COLO668 (cell line): ENCODE results near the gene OR10V1.
A peak's percentile ranks its signal among the peaks of the same experiment; 100 is the strongest.

Experiments
- DNase-seq: peaks from one replicate; lab custom pipeline; 2025; ENCODE audit not compliant: unreplicated experiment; lab: John Stamatoyannopoulos, UW

The OR10V1 gene, protein sequence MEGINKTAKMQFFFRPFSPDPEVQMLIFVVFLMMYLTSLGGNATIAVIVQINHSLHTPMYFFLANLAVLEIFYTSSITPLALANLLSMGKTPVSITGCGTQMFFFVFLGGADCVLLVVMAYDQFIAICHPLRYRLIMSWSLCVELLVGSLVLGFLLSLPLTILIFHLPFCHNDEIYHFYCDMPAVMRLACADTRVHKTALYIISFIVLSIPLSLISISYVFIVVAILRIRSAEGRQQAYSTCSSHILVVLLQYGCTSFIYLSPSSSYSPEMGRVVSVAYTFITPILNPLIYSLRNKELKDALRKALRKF

DNA sequence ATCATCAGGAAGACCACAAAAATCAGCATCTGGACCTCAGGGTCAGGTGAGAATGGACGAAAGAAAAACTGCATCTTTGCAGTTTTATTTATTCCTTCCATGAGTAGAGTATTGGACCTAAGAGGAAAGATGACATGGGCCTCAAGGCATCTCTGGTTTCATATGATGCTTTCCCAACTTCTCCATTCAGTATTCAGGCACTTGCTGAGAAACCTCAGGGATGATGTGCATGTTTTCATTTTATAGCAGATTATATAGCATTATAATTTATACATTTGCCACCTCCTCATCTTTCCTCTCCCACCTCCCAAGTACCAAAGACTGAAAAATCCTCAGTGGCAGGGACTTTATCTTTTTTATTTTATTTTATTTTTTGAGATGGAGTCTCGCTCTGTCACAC lies at the start of gene OR10V1:
Gene OR10V1, minus strand, starts transcription at position 101 of the 400 bp plus-strand sequence. Its CDS starts 0 bp downstream, at position 101.
- no peak for DNase-seq

DNA sequence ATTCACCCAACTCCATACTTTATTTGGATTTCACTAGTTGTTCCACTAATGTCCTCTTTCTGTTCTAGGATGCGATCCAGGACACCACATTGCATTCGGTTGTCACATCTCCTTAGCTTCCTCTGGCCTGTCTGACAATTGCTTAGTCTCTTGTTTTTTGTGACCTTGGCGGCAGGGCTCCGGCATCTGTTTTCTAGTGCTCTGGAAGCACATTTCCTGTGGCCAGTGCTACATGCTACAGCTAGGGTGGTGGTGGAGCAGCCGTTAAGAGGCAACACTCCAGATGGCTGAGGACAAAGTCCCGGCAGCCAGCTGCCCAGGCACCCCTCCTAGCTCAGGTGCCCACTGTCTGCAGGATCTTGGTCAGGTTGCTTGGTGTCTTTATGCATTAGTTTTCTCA lies 48.3 kb upstream of the OR10V1 start:
- peak; percentile 3 for DNase-seq

DNA sequence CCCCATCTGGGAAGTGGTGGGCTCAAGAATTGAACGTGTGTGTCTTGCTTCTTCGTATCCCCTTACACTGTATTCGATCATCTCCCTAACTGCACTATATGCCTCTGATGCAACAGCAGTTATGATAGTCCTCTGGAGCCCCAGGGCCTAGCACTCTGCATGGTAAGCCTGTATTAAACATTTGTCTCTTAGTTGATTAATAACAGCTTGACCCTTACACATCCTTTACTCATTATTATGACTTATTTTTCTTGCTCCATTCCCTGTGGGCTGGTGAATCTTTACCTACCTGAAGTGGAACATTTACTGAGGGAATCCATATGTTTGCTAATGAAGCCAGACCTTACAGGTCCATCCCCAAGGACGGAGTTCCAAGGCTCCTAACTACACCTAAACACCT lies 47.1 kb upstream of the OR10V1 start:
- no peak for DNase-seq

DNA sequence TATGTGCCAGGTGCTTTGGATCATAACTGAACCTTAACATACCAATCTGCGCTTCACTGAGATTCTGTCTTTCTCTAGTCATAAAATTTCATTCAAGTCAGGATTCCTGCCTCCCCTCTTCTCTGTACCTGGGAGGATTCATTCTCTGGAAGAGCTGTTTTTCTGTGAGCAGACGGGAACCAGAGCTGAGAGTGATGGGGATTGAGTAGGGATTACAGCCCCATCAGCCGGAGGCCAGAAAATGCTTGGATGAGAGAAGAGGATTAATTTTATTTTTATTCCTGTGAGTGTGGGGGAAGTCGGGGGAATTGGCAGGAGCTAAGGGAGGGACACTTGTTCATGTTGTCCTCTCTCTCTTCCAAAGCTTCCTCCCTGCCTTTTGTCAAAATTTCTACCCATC lies 46.3 kb upstream of the OR10V1 start:
- DNase-seq = no peak

DNA sequence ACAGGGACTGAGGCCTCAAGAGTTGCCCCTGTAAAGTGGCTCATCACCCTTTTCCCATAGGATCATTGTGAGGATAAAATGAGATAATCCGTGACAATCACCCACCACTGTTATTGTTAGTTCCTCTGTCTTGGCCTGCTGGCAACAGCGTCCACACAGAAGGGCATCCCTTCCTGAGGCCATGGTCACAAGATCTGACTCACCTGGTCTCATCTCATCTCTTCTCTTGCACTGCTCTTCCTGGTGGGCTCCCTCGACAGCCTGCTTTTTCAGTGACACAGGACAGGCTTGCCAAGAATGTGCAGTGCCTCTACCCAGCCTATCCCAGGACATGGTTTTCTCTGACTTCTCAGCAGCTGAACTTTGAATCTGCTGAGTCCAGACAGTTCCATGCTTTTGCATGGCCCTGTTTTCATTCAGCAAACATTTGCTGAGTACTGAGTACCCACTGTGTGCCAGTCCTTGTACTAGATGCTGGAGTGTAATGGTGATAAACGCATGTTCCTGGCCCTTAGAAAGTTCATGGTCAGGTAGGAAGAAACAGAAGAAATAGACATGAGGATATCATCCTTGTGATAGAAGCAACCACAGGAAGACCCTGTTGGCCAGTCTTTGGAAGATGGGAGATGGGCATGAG lies 44.9 kb upstream of the OR10V1 start:
- DNase-seq = no peak

DNA sequence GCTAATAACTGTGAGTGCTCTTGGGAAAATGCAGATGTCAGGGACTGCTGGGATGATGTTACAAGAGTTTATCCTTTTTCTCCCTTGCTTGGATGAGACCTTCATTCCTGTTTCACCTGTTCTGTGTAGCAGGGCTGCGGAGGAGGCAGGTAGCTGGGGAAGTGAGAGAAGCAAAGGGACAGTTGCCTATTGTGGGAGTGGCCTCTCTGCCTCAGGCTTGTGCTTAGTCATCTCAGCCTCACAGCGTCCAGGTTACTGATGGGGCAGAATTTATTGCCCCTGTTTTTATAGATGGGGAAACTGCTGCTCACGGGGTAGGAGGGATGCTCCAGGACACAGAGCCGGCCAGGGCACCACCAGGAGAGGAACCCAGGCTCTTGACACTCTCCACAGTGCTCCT lies 43.2 kb upstream of the OR10V1 start:
- peak; percentile 49 for DNase-seq

DNA sequence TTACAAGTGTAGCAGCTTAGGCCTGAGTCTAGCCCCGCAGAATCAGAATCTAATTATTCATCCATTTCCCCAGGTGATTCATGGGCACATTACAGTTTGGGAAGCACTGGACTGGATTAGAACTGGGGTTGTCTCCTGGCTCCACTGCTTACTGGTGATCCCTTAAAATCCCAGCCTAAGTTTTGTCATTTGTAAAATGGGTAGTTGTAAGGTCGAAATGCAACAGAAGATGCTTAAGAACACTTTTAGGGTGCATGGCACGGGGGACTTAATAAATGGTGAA lies 42.9 kb upstream of the OR10V1 start:
- peak; percentile 8 for DNase-seq

DNA sequence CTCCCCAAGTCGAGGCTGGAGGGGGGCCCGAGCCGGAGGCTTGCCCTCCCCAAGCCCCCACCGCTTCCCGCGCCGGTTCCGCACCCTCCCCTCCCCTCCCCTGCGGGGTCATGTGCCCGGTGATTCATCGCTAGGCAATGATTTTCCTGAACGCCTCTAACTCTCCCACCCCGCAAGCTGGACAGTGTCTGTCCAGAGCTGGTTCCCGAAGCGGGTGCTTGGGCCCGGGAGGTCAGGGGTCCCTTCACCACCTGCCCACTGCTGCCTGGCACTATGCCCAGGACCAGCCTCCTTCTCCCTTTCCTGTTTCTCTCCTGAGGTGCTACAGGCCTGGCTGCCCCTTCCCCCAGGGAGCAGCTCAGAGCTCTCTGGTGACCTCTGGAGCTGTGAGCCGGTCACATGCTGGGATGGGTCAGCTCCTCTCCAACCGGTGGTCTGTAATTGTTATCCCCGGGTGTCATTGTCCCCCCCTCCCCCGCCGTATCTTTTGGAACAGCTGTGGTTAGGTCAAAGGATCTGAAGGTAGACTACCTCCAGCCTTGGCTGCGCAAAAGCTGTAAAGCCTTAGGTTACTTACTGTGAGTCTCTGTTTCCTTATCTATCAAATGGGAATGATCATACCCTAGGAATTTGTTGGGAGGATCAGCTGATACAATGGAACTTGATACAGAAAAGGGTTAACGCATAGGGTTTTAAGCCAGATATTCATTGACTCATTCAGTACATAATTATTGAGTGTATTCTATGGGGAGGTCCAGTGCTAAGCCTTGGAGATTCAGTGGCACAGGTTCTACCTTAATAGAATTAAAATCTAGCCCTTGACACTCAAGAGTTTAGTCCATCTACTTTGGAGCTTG lies 42.3 kb upstream of the OR10V1 start:
- DNase-seq = peak; percentile 82

DNA sequence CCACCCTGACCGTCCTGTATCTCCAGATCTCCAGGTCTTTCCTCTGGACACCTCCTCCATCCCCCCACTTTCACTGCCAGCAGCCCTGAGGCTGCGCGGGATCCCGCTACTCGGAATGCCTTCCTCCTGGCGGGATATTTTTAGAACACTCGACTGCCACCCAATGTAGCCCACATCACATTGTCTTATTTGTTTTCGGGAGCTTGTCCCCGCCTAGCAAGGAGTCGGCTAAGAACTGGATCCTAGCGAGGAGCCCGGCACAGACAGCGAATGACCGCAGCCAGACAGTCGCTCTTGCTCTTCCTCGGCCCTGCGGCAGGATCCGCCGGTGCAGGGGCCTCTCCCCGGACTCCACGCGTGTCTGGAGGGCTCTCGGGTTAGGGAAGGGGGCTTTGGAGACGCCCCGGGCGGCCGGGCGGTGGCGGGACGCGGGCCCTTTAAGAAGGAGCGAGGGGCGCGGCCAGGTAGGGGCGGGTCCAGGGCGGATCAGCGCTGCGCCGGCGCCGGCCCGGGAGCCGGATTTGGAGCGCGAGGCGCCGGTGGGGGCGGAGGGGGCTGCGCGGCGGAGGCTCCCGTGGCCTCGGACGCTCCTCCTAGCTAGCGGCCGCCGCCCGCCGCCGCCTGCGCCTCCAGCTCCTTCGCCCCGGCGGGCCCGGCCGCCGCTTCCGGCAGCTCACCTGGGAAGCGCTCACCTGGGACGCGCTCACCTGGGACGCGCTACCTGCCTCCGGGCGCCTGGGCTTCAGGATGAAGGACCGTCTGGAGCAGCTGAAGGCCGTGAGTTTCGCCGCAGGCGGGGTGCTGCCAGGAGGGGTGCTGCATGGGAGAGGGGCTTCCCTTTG lies 41.4 kb upstream of the OR10V1 start, which contains the start of gene STX3:
Gene STX3, plus strand, starts transcription at position 518 of the 842 bp plus-strand sequence. Its CDS starts 230 bp downstream, at position 748.
- DNase-seq = peak; percentile 91

DNA sequence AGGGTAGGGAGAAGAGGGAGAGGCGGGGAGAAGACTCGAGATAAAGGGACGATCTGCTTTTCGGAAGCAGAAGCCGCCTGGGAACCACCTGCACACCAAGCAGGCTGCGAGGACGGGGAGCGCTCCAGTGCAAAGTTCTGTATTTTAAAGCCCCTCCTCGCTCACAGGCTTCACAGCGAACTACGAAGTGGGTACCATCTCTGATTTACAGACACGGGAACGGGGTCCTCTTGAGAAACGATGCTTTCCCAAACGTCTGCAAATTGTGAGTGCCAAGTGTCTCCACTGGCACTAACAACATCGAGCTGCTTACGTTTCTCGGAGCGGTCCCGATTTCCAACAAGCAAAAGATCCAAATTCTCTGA lies 40.8 kb upstream of the OR10V1 start:
- peak; percentile 26 for DNase-seq

DNA sequence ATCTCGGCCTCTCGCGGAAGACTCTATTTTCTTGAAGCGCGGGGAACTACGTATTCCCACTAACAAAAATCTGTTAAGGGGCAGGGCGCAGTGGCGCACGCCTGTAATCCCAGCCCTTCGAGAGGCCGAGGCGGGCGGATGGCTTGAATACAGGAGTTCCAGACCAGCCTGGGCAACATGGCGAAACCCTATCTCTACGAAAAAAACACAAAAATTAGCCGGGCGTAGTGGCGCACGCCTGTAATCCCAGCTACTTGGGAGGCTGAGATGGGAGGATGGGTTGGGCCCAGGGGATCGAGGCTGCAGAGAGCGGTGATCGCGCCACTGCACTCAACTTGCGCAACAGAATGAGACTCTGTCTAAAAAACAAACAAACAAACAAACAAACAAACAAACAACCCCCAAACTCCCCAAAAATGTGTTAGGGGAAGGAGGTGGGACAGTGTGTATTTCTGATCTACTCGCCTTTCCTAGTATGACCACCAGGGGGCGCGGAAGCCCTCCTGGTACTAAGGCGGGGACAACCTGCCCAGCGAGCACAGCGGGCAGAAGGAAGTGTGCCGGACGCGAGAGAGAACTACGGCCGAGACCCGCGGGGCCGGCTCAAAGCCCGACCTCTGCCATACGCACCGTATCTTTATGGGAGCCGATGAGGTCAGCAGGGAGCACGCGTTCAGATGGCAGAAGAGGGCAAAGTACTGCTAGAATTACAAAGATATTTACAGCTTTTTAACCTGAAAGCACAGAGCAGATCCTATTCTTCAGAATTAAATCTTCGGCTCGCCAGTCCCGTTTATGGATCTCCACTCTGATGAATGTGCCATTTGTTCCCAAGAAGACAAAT lies 40.2 kb upstream of the OR10V1 start:
- DNase-seq = peak; percentile 84

DNA sequence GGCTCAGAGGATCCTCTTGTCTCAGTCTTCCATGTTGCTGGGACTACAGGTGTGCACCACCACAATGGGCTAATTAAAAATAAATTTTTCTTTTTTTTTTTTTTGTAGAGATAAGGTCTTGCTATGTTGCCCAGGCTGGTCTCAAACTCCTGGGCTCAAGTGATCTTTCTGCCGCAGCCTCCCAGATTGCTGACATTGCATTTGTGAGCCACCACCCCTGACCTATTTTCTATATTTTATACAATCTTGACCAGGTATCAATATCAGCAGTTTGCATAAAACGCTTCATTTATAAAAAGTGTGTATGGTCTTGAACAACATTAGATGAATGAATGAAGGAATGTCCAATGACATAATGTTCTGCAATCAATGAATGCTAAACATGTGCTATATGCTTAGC lies 32.5 kb upstream of the OR10V1 start:
- DNase-seq = no peak

DNA sequence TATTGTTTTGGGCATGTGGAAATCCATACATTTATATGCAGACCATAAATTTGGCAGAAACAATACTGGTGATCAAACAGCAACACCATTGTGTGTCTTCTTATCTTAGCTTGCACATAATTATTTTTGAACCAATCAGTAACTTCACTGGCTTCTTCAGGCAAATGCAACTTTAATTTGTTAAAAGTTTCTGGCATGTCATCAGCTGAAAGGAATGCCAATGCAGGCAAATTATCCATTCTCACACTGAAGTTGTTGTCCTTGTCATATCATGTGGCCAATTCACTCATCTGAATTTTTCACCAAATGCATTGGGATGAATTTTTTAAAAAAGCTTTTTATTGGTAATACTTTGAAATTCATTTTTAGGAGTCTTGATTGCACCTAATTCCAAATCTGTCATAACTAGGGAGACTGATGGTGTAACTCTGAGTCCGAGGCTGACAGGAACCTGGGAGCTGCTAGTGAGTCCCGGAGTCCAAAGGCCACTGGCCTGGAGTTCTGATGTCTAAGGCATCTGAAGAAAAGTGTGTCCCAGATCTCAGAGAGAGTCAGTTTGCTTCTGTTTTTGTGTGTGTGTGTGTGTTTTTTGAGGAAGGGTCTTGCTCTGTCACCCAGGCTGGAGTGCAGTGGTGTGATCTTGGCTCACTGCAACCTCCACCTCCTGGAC lies 17.4 kb upstream of the OR10V1 start:
- no peak for DNase-seq

DNA sequence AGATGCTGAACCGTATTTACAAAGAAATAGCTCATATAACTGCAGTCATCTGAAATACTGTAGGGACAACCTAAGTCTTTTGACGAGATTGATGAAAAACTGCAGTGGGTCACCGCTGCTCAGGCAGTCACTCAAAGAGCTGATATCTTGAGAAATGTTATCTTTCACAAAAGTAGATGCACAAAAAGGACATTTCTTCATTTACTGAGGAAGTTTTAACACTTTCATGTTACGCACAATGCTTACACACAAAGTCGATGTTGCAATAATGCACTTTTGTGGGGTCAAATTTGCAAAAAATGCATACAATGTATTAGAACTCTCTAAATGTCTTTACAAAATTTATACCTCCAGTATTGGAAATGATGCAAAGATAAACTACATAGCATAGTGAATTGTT lies 16.2 kb upstream of the OR10V1 start:
- DNase-seq = no peak

DNA sequence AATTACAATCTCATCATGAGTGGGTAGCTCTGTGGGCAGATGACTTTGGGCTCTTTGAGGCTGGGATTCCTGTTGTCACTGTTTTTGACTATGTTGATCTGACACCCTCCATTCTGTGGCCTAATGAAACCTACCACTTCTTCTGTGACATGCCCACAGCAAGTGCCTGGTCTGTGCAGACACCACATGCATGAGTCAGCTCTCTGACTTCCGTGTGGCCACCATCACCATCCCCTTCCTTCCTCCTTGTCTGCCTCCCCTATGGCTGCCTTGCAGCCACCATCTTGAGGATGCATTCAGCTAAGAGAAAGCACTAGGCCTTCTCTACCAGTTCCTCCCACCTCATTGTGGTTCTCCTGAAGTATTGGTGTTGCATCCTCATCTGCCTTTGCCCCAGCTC lies 15.3 kb upstream of the OR10V1 start:
- no peak for DNase-seq

DNA sequence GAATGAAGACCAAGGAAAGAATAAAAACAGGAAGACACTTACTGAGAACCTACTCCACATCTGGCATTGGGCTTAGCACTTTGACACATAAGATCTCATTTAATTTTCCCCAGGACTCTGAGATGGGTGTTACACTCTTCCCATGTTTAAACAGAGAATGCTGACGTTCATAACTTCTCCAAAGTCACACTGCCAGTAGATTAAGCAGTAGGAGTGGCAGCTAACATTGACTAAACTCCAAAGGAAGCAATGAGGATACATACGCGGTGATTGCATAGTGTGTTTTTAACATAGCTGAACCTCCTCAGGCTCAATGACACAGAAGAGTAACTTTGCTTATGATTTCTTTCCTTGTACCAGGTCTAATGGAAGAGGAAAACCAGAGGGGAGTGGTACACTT lies 14.5 kb upstream of the OR10V1 start:
- no peak for DNase-seq

DNA sequence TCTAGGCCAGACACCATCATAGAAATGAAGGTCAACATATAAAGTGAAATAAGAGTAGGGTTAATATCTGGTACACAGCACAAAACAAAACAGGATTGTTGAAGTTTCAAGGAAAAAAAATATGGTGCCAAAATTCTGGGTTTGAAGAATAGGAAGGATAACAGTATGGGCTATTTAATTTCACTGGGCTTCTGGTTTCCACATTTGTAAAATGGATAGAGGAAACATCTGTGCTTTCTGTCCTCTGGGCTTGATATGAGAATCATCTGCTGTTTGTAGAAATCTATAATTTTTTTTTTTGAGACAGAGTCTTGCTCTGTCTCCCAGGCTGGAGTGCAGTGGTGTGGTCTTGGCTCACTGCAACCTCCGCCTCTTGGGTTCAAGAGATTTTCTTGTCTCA lies 13.8 kb upstream of the OR10V1 start:
- no peak for DNase-seq

DNA sequence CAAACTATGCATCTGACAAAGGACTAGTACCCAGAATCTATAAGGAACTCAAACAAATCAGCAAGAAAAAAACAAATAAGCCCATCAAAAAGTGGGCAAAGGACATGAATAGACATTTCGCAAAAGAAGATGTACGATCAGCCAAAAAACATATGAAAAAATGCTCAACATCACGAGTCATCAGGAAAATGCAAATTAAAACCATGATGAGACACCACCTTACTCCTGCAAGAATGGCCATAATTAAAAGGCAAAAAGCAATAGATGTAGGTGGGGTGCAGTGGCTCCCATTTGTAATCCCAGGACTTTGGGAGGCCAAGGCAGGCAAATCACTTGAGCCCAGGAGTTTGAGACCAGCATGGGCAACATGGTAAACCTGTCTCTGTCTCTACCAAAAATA lies 10.4 kb upstream of the OR10V1 start:
- no peak for DNase-seq

DNA sequence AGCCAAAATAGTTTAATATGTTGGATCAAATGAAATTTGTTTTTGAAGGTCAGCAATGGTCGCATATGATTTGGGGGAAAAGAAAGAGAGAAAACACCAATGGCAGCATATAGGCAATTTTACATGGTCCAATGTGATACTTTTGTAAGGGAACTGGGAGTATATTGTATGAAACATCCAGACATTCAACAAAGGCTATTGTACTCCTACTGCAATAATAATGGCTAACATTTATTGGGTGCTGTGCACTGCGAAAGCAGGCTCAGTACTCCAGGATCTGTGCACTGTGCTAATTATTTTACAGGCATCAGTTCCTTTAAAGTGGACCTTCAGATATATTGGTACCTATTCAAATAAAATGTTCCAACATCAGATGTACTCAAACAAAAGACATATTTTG lies 5.9 kb upstream of the OR10V1 start:
- DNase-seq = no peak

DNA sequence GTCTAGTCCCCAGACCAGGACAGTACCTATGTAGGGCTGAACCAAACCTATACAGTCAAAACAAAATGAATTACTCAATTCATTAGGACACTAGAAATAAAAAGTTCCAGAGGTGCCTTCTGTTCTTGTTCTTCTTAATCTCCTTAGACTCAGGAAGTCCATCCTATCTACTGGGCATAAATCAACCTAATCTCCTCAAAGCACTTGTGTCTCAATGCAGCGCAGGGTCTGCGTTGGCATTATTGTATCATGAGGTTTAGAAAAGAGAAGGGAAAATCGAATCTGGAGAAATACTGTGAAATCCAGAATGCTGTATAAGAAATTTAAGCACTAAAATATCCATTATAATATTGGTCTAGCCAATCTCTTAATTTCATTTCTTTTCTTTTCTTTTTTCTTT lies 2.4 kb upstream of the OR10V1 start:
- DNase-seq = no peak
